IPS-18c (cell line): ENCODE measurements around the gene CLEC16A.
"Not testable (repeated sequence)": the region's sequence is repeated elsewhere in the genome, so short reads cannot be mapped to it uniquely, and the experiment has no call there.

Experiments
- H3K4me3 ChIP-seq: 2 replicates; pipeline ENCODE4 v1.7.0; 2013; ENCODE audit warnings: low read depth, mild to moderate bottlenecking, low read length, moderate library complexity; ENCODE audit not compliant: insufficient read depth
- H3K9me3 ChIP-seq: one replicate; pipeline ENCODE4 v1.6.1; 2013; ENCODE audit warnings: mild to moderate bottlenecking, low read length, moderate library complexity; ENCODE audit not compliant: control insufficient read depth, insufficient read depth

CLEC16A gene

GRCh38 chr16:10922328-10923145 lies 21.8 kb upstream of the CLEC16A start:
- Histone ChIP-seq H3K4me3 (no peak overlapping the region), H3K9me3 (no peaks in the 10 kb centered on the region)

- Histone ChIP-seq H3K4me3 (no peak overlapping the region), H3K9me3 (no peaks in the 10 kb centered on the region)
Measured at GRCh38 chr16:10923146-10923649, 21.2 kb upstream of the CLEC16A start.

GRCh38 chr16:10923650-10924214 lies 20.6 kb upstream of the CLEC16A start:
- H3K4me3 ChIP-seq, result no peak overlapping the region
- H3K9me3 ChIP-seq, result no peaks in the 10 kb centered on the region

GRCh38 chr16:10925285-10925684 lies 19.1 kb upstream of the CLEC16A start:
- H3K9me3 ChIP-seq, H3K4me3 ChIP-seq: not testable (repeated sequence)

- no peak overlapping the region for H3K4me3 ChIP-seq
- no peaks in the 10 kb centered on the region for H3K9me3 ChIP-seq
Measured at GRCh38 chr16:10926094-10926493, 18.3 kb upstream of the CLEC16A start.

- H3K4me3 ChIP-seq, result no peak overlapping the region
- no peaks in the 10 kb centered on the region for H3K9me3 ChIP-seq
Measured at GRCh38 chr16:10926867-10927266, 17.5 kb upstream of the CLEC16A start.

GRCh38 chr16:10927497-10928112 lies 16.8 kb upstream of the CLEC16A start:
- H3K4me3 ChIP-seq, result no peak overlapping the region

GRCh38 chr16:10929097-10929496 lies 15.3 kb upstream of the CLEC16A start:
- not testable (repeated sequence) for H3K9me3 ChIP-seq, H3K4me3 ChIP-seq

More at GRCh38 chr16:10927497-10928112, 16.8 kb upstream of the CLEC16A start:
- H3K9me3 ChIP-seq, result no peaks in the 10 kb centered on the region

- Histone ChIP-seq H3K4me3 (no peak overlapping the region), H3K9me3 (no peaks in the 10 kb centered on the region)
Measured at GRCh38 chr16:10929853-10930754, 14.3 kb upstream of the CLEC16A start.

- no peak overlapping the region for H3K4me3 ChIP-seq
- H3K9me3 ChIP-seq, result no peaks in the 10 kb centered on the region
Measured at GRCh38 chr16:10930755-10931093, 13.6 kb upstream of the CLEC16A start.

- H3K9me3 ChIP-seq, result no peaks in the 10 kb centered on the region
- no peak overlapping the region for H3K4me3 ChIP-seq
Measured at GRCh38 chr16:10931134-10931533, 13.2 kb upstream of the CLEC16A start.

- H3K4me3 ChIP-seq, result no peak overlapping the region
Measured at GRCh38 chr16:10931977-10932632, 12.3 kb upstream of the CLEC16A start.

GRCh38 chr16:10932959-10933710 lies 11.2 kb upstream of the CLEC16A start:
- Histone ChIP-seq H3K4me3 (no peak overlapping the region), H3K9me3 (no peaks in the 10 kb centered on the region)

More at GRCh38 chr16:10931977-10932632, 12.3 kb upstream of the CLEC16A start:
- no peaks in the 10 kb centered on the region for H3K9me3 ChIP-seq

- Histone ChIP-seq H3K9me3 (no peaks in the 10 kb centered on the region), H3K4me3 (no peak overlapping the region)
Measured at GRCh38 chr16:10933865-10934264, 10.5 kb upstream of the CLEC16A start.

- Histone ChIP-seq H3K9me3 (no peaks in the 10 kb centered on the region), H3K4me3 (no peak overlapping the region)
Measured at GRCh38 chr16:10934325-10935107, 9.8 kb upstream of the CLEC16A start.
